ENCODE data around the gene CDH8.

CDH8 gene

GRCh38 chr16:62035115-62036092 is 834 bp downstream of the CDH8 start:
- POLR2A ChIA-PET = no interaction called here
- CTCF ChIA-PET = interaction anchor here (0.8 kb wide), 1 partner anchor 10 kb away, joined by 3 read pairs; no protein-coding TSS in a partner anchor
- DNase-seq (ENCODE audit: extremely low spot score) = no peak
- TF ChIP-seq, protein P1, sequence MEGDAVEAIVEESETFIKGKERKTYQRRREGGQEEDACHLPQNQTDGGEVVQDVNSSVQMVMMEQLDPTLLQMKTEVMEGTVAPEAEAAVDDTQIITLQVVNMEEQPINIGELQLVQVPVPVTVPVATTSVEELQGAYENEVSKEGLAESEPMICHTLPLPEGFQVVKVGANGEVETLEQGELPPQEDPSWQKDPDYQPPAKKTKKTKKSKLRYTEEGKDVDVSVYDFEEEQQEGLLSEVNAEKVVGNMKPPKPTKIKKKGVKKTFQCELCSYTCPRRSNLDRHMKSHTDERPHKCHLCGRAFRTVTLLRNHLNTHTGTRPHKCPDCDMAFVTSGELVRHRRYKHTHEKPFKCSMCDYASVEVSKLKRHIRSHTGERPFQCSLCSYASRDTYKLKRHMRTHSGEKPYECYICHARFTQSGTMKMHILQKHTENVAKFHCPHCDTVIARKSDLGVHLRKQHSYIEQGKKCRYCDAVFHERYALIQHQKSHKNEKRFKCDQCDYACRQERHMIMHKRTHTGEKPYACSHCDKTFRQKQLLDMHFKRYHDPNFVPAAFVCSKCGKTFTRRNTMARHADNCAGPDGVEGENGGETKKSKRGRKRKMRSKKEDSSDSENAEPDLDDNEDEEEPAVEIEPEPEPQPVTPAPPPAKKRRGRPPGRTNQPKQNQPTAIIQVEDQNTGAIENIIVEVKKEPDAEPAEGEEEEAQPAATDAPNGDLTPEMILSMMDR (IDR thresholded peaks at IDR 0.05; ENCODE audit: control extremely low read depth, extremely low read depth, low read depth, missing control alignments) = no peak

DNA sequence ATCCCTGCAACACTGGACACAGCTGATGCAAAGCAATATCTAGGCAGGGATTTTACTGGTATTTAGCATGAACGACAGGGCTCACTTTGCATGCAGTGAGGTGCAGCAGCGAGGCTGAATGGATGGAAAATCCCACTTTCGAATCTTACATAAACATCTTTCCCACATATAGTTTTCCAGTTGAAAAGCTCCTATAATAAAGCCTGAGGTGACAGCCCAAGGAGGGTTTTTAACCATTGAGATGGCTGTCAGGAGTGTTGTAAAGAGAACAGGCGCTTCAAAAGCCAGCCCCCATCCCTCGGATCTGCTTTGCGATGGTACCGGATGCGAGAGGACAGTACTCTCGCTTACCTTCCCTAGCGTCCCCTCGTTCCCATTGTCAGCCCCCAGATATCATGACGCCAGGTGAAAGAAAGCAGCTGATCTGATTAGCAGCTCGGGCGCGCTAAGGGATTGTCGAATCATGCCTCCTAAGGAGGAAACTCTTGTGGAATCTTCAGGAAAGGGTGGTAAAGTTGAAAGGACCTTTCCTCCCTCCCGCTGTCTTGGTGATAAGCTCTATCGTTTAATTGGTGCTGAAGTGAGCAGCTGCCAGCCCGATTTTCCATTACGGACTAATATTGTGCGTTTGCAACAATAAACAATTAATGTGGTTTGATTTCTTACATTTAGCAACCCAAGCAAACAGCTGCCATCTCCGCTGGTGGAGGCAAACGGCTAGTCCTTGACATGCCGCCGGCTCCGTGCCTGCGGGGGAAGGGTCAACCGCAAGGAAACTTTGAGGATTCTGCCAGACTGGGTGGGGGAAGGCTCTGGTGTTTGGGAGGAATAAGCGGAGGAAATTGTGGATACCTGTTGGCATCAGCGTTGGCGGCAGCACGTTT is 1.8 kb downstream of the CDH8 start:
- POLR2A ChIA-PET = no interaction called here
- TF ChIP-seq, protein P1 (IDR thresholded peaks at IDR 0.05; ENCODE audit: control extremely low read depth, extremely low read depth, low read depth, missing control alignments) = no peak
- DNase-seq (ENCODE audit: extremely low spot score) = no peak
- CTCF ChIA-PET = interaction anchor here (0.8 kb wide), 2 partner anchors 11 to 17 kb away, joined by 3 read pairs; no protein-coding TSS in a partner anchor

GRCh38 chr16:62033065-62033464 is 3.2 kb downstream of the CDH8 start:
- ChIA-PET CTCF (no interaction called here), POLR2A (no interaction called here)
- TF ChIP-seq, protein P1 (IDR thresholded peaks at IDR 0.05; ENCODE audit: control extremely low read depth, extremely low read depth, low read depth, missing control alignments) = no peak
- DNase-seq (ENCODE audit: extremely low spot score) = no peak

GRCh38 chr16:62029947-62030346 is 6.3 kb downstream of the CDH8 start:
- ChIA-PET CTCF (interaction anchor here (0.9 to 1.5 kb wide), 2 partner anchors 9 to 21 kb away, joined by 3 to 5 read pairs; no protein-coding TSS in a partner anchor), POLR2A (no interaction called here)
- TF ChIP-seq, protein P1 (IDR thresholded peaks at IDR 0.05; ENCODE audit: control extremely low read depth, extremely low read depth, low read depth, missing control alignments) = no peak
- no peak for DNase-seq (ENCODE audit: extremely low spot score)

DNA sequence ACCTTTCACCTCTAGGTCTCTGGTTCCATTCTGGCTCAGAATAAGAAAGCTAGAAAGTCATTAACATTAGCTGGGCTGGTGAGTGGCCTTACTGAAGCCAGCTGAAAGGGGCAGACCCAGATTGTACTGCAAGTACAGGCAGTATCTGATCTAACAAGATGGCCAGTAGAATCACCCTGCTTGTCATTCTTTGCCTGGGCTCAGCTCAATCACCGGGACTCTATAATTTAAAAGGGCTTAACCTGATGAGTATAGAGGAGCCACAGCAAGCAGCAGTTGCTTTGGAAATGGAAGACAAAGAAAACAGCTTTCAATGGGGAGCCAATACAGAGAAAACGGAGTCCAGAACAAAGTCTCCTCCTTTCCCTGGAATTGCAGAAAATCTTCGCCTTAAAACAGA is 13.6 kb downstream of the CDH8 start:
- ChIA-PET CTCF (no interaction called here), POLR2A (no interaction called here)
- TF ChIP-seq, protein P1 (IDR thresholded peaks at IDR 0.05; ENCODE audit: control extremely low read depth, extremely low read depth, low read depth, missing control alignments) = no peak

DNA sequence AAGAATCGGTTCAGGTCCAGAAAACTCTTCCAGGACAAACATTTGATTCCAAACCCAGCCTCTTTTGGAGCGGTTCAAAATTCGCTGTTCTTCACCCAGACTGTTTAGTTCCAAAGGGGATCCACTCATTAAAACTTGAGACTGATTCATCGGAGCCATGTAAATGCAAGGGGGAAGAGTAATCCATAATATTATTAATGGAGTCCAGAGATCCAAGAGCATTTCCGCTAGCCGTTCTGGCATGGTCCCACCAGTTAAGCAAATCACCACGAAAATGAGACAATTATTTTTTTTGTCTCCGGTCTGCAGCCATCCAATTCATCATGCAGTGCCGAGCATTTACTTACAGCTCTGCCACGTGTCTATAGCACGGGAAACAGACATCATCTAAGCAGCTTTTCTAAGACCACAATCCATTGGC is 15.1 kb downstream of the CDH8 start:
- TF ChIP-seq, protein P1 (IDR thresholded peaks at IDR 0.05; ENCODE audit: control extremely low read depth, extremely low read depth, low read depth, missing control alignments) = no peak
- CTCF ChIA-PET = interaction anchor here (1.5 kb wide), 1 partner anchor 10 kb away, joined by 3 read pairs; no protein-coding TSS in a partner anchor

More for the DNA sequence above, 13.6 kb downstream of the CDH8 start:
- DNase-seq (ENCODE audit: extremely low spot score) = no peak

More for the DNA sequence above, 15.1 kb downstream of the CDH8 start:
- no peak for DNase-seq (ENCODE audit: extremely low spot score)
- POLR2A ChIA-PET = no interaction called here

Measured in GM10248 (cell line).